Measurements from ENCODE around the gene PROCA1.

PROCA1 gene

GRCh38 chr17:28729950-28730330 lies 18.3 kb upstream of the PROCA1 start:
- Histone ChIP-seq H3K9ac (ENCODE audit: low read length) (no peak overlapping the region), H2AFZ (ENCODE audit: insufficient read depth, low read length, poor library complexity) (no peak overlapping the region), H4K8ac (ENCODE audit: low read depth, low read length) (no peak overlapping the region), H3K27ac (ENCODE audit: low read depth, low read length) (no peak overlapping the region), H3K4me3 (ENCODE audit: low read depth, low read length) (no peak overlapping the region), H4K91ac (ENCODE audit: low read depth, low read length) (no peak overlapping the region), H2BK120ac (ENCODE audit: insufficient read depth, low read length, poor library complexity) (no peak overlapping the region), H3K9me3 (ENCODE audit: insufficient read depth, low read depth, low read length) (no peaks in the 10 kb centered on the region), H3K27me3 (ENCODE audit: insufficient read depth, low read length) (no peaks in the 10 kb centered on the region), H4K12ac (ENCODE audit: low read depth, low read length) (no peak overlapping the region), H3K18ac (ENCODE audit: low read length) (no peak overlapping the region), H3K14ac (ENCODE audit: low read length) (no peak overlapping the region), H3K4me2 (ENCODE audit: low read length) (no peak overlapping the region), H3K4ac (ENCODE audit: low read depth, low read length) (no peak overlapping the region), H3K4me1 (ENCODE audit: control insufficient read depth in 1 of 2, insufficient read depth in 2 of 2, low read length in 2 of 2) (peaks cover 7 to 8% of the 10 kb centered on the region in 2 experiments), H3K23ac (ENCODE audit: low read length) (no peak overlapping the region), H2AK5ac (ENCODE audit: low read length) (no peak overlapping the region), H3K36me3 (ENCODE audit: control insufficient read depth in 1 of 2, insufficient read depth in 2 of 2, low read length in 2 of 2) (peaks cover 3% of the 10 kb centered on the region in 2 experiments), H2BK5ac (ENCODE audit: low read depth, low read length, poor library complexity) (no peak overlapping the region), H2BK12ac (ENCODE audit: low read length) (no peak overlapping the region), H3K79me2 (ENCODE audit: control insufficient read depth, insufficient read depth, low read length, poor library complexity) (peaks cover 10% of the 10 kb centered on the region), H3K79me1 (ENCODE audit: low read length) (peaks cover 28% of the 10 kb centered on the region)
- 100% methylated on average over 2 of the region's 11 CpGs for WGBS (ENCODE audit: extremely low coverage, insufficient coverage, insufficient read length)
- no peak for DNase-seq

- H4K8ac ChIP-seq (ENCODE audit: low read depth, low read length): peak within 1 kb of the TSS; percentile 92
- H3K14ac ChIP-seq (ENCODE audit: low read length): peak within 1 kb of the TSS; percentile 79
- H2BK5ac ChIP-seq (ENCODE audit: low read depth, low read length, poor library complexity): peak within 1 kb of the TSS; percentile 90
- peak within 1 kb of the TSS; percentile 25 for H2AK5ac ChIP-seq (ENCODE audit: low read length)
- H3K36me3 ChIP-seq (ENCODE audit: control insufficient read depth in 1 of 2, insufficient read depth in 2 of 2, low read length in 2 of 2): peaks cover 8 to 12% of the 10 kb centered on the region in 2 experiments
- peak within 1 kb of the TSS; percentile 94 for H3K4me2 ChIP-seq (ENCODE audit: low read length)
- peaks cover 28% of the 10 kb centered on the region for H3K79me1 ChIP-seq (ENCODE audit: low read length)
- no peaks in the 10 kb centered on the region for H3K9me3 ChIP-seq (ENCODE audit: insufficient read depth, low read depth, low read length)
- peaks cover 11% of the 10 kb centered on the region in 2 experiments for H3K4me1 ChIP-seq (ENCODE audit: control insufficient read depth in 1 of 2, insufficient read depth in 2 of 2, low read length in 2 of 2)
- no peaks in the 10 kb centered on the region for H3K27me3 ChIP-seq (ENCODE audit: insufficient read depth, low read length)
- peak within 1 kb of the TSS; percentile 88 for H3K18ac ChIP-seq (ENCODE audit: low read length)
- WGBS (ENCODE audit: extremely low coverage, insufficient coverage, insufficient read length): no CpG with 5 or more reads among the region's 64 CpGs
- H2AFZ ChIP-seq (ENCODE audit: insufficient read depth, low read length, poor library complexity): peak within 1 kb of the TSS; percentile 68
- peak within 1 kb of the TSS; percentile 88 for H3K9ac ChIP-seq (ENCODE audit: low read length)
- H3K23ac ChIP-seq (ENCODE audit: low read length): no peak within 1 kb of the TSS
- peak within 1 kb of the TSS; percentile 77 for H3K4me3 ChIP-seq (ENCODE audit: low read depth, low read length)
- H3K4ac ChIP-seq (ENCODE audit: low read depth, low read length): peak within 1 kb of the TSS; percentile 71
- H2BK120ac ChIP-seq (ENCODE audit: insufficient read depth, low read length, poor library complexity): peak within 1 kb of the TSS; percentile 92
- H4K12ac ChIP-seq (ENCODE audit: low read depth, low read length): peak within 1 kb of the TSS; percentile 93
- H3K79me2 ChIP-seq (ENCODE audit: control insufficient read depth, insufficient read depth, low read length, poor library complexity): peaks cover 10% of the 10 kb centered on the region
- H4K91ac ChIP-seq (ENCODE audit: low read depth, low read length): peak within 1 kb of the TSS; percentile 78
- peak; percentile 97 to 99 for DNase-seq
- H3K27ac ChIP-seq (ENCODE audit: low read depth, low read length): peak within 1 kb of the TSS; percentile 86
- peak within 1 kb of the TSS; percentile 25 for H2BK12ac ChIP-seq (ENCODE audit: low read length)
Observed at GRCh38 chr17:28728364-28729200, 16.9 kb upstream of the PROCA1 start, which contains the start of gene NEK8. Gene NEK8, plus strand, starts transcription at chr17:28728788. Its CDS starts 26 bp downstream, at chr17:28728814.

GRCh38 chr17:28726627-28727491 lies 15.2 kb upstream of the PROCA1 start:
- H3K23ac ChIP-seq (ENCODE audit: low read length): no peak overlapping the region
- peak overlapping the region; percentile 50 for H4K12ac ChIP-seq (ENCODE audit: low read depth, low read length)
- H3K36me3 ChIP-seq (ENCODE audit: control insufficient read depth in 1 of 2, insufficient read depth in 2 of 2, low read length in 2 of 2): peaks cover 20 to 27% of the 10 kb centered on the region in 2 experiments
- peak overlapping the region; percentile 28 for H2AK5ac ChIP-seq (ENCODE audit: low read length)
- H3K4me3 ChIP-seq (ENCODE audit: low read depth, low read length): peak overlapping the region; percentile 81
- peak overlapping the region; percentile 89 for H3K9ac ChIP-seq (ENCODE audit: low read length)
- H3K27ac ChIP-seq (ENCODE audit: low read depth, low read length): peak overlapping the region; percentile 86
- H2BK12ac ChIP-seq (ENCODE audit: low read length): peak overlapping the region; percentile 80
- H3K4me1 ChIP-seq (ENCODE audit: control insufficient read depth in 1 of 2, insufficient read depth in 2 of 2, low read length in 2 of 2): peaks cover 15 to 17% of the 10 kb centered on the region in 2 experiments
- H3K9me3 ChIP-seq (ENCODE audit: insufficient read depth, low read depth, low read length): no peaks in the 10 kb centered on the region
- H3K14ac ChIP-seq (ENCODE audit: low read length): peak overlapping the region; percentile 50
- DNase-seq: peak; percentile 92 to 98
- H2BK120ac ChIP-seq (ENCODE audit: insufficient read depth, low read length, poor library complexity): peak overlapping the region; percentile 61
- peak overlapping the region; percentile 85 for H2BK5ac ChIP-seq (ENCODE audit: low read depth, low read length, poor library complexity)
- WGBS (ENCODE audit: extremely low coverage, insufficient coverage, insufficient read length): no CpG with 5 or more reads among the region's 57 CpGs
- peak overlapping the region; percentile 76 for H4K91ac ChIP-seq (ENCODE audit: low read depth, low read length)
- H3K79me1 ChIP-seq (ENCODE audit: low read length): peaks cover 28% of the 10 kb centered on the region
- H2AFZ ChIP-seq (ENCODE audit: insufficient read depth, low read length, poor library complexity): peak overlapping the region; percentile 69
- H3K18ac ChIP-seq (ENCODE audit: low read length): peak overlapping the region; percentile 78
- H3K4me2 ChIP-seq (ENCODE audit: low read length): peak overlapping the region; percentile 94
- H3K4ac ChIP-seq (ENCODE audit: low read depth, low read length): peak overlapping the region; percentile 48
- H3K79me2 ChIP-seq (ENCODE audit: control insufficient read depth, insufficient read depth, low read length, poor library complexity): peaks cover 13% of the 10 kb centered on the region
- H4K8ac ChIP-seq (ENCODE audit: low read depth, low read length): peak overlapping the region; percentile 25
- H3K27me3 ChIP-seq (ENCODE audit: insufficient read depth, low read length): no peaks in the 10 kb centered on the region

- peak within 1 kb of the TSS; percentile 96 for H3K14ac ChIP-seq (ENCODE audit: low read length)
- peak in 1 of 2 donors; percentile 77 for DNase-seq
- peak within 1 kb of the TSS; percentile 55 for H2BK12ac ChIP-seq (ENCODE audit: low read length)
Observed at GRCh38 chr17:28726226-28726626, 14.5 kb upstream of the PROCA1 start, which contains the start of gene TLCD1. Gene TLCD1, minus strand, starts transcription at chr17:28726233. Its CDS starts 136 bp downstream, at chr17:28726097.

More at GRCh38 chr17:28726226-28726626, 14.5 kb upstream of the PROCA1 start, which contains the start of gene TLCD1:
- Histone ChIP-seq H4K12ac (ENCODE audit: low read depth, low read length) (peak within 1 kb of the TSS; percentile 92), H3K27me3 (ENCODE audit: insufficient read depth, low read length) (no peaks in the 10 kb centered on the region), H4K8ac (ENCODE audit: low read depth, low read length) (peak within 1 kb of the TSS; percentile 98), H3K18ac (ENCODE audit: low read length) (peak within 1 kb of the TSS; percentile 97), H3K4me2 (ENCODE audit: low read length) (peak within 1 kb of the TSS; percentile 94), H3K4me1 (ENCODE audit: control insufficient read depth in 1 of 2, insufficient read depth in 2 of 2, low read length in 2 of 2) (peaks cover 16 to 17% of the 10 kb centered on the region in 2 experiments), H2AFZ (ENCODE audit: insufficient read depth, low read length, poor library complexity) (peak within 1 kb of the TSS; percentile 77), H4K91ac (ENCODE audit: low read depth, low read length) (peak within 1 kb of the TSS; percentile 95), H3K9ac (ENCODE audit: low read length) (peak within 1 kb of the TSS; percentile 89), H2AK5ac (ENCODE audit: low read length) (peak within 1 kb of the TSS; percentile 87), H3K9me3 (ENCODE audit: insufficient read depth, low read depth, low read length) (no peaks in the 10 kb centered on the region), H3K23ac (ENCODE audit: low read length) (no peak within 1 kb of the TSS), H3K36me3 (ENCODE audit: control insufficient read depth in 1 of 2, insufficient read depth in 2 of 2, low read length in 2 of 2) (peaks cover 22 to 31% of the 10 kb centered on the region in 2 experiments), H3K4me3 (ENCODE audit: low read depth, low read length) (peak within 1 kb of the TSS; percentile 81), H2BK120ac (ENCODE audit: insufficient read depth, low read length, poor library complexity) (peak within 1 kb of the TSS; percentile 92), H2BK5ac (ENCODE audit: low read depth, low read length, poor library complexity) (peak within 1 kb of the TSS; percentile 95), H3K79me2 (ENCODE audit: control insufficient read depth, insufficient read depth, low read length, poor library complexity) (peaks cover 13% of the 10 kb centered on the region), H3K79me1 (ENCODE audit: low read length) (peaks cover 28% of the 10 kb centered on the region), H3K27ac (ENCODE audit: low read depth, low read length) (peak within 1 kb of the TSS; percentile 91), H3K4ac (ENCODE audit: low read depth, low read length) (peak within 1 kb of the TSS; percentile 77)
- no CpG with 5 or more reads among the region's 49 CpGs for WGBS (ENCODE audit: extremely low coverage, insufficient coverage, insufficient read length)

All from trophoblast cell (in vitro differentiated cells and primary cell).